ENCODE results near the gene HMGN4.
"Not testable (repeated sequence)": the region's sequence is repeated elsewhere in the genome, so short reads cannot be mapped to it uniquely, and the experiment has no call there.

The HMGN4 gene

GRCh38 chr6:26537846-26538571 is at the start of gene HMGN4:
HMGN4 (plus strand) TSS chr6:26538366; CDS start chr6:26545207, 6,841 bp downstream.
- peak; percentile 73 for DNase-seq

GRCh38 chr6:26489996-26490964 is 47.9 kb upstream of the HMGN4 start:
- no peak for DNase-seq

- DNase-seq = no peak
Measured at GRCh38 chr6:26491604-26492003, 46.6 kb upstream of the HMGN4 start.

- DNase-seq = no peak
Measured at GRCh38 chr6:26493258-26493657, 44.9 kb upstream of the HMGN4 start.

GRCh38 chr6:26494117-26494516 is 44.0 kb upstream of the HMGN4 start:
- DNase-seq = no peak

GRCh38 chr6:26495281-26495680 is 42.9 kb upstream of the HMGN4 start:
- no peak for DNase-seq

- DNase-seq = no peak
Measured at GRCh38 chr6:26497610-26498009, 40.6 kb upstream of the HMGN4 start.

GRCh38 chr6:26500102-26500501 is 38.1 kb upstream of the HMGN4 start, which contains the start of gene BTN1A1:
BTN1A1 (plus strand) TSS chr6:26500303; CDS start chr6:26501287, 984 bp downstream.
- no peak for DNase-seq

- peak; percentile 22 for DNase-seq
Measured at GRCh38 chr6:26501482-26501986, 36.6 kb upstream of the HMGN4 start.

GRCh38 chr6:26502165-26502564 is 36.0 kb upstream of the HMGN4 start:
- no peak for DNase-seq

- DNase-seq = no peak
Measured at GRCh38 chr6:26502626-26503025, 35.5 kb upstream of the HMGN4 start.

GRCh38 chr6:26507658-26508057 is 30.5 kb upstream of the HMGN4 start:
- no peak for DNase-seq

- not testable (repeated sequence) for DNase-seq
Measured at GRCh38 chr6:26511033-26511432, 27.1 kb upstream of the HMGN4 start.

- DNase-seq = no peak
Measured at GRCh38 chr6:26514984-26515383, 23.2 kb upstream of the HMGN4 start.

- DNase-seq = no peak
Measured at GRCh38 chr6:26516481-26517427, 21.4 kb upstream of the HMGN4 start.

GRCh38 chr6:26519359-26519758 is 18.8 kb upstream of the HMGN4 start:
- DNase-seq = no peak

GRCh38 chr6:26520237-26520849 is 17.8 kb upstream of the HMGN4 start:
- DNase-seq = no peak

GRCh38 chr6:26520850-26521599 is 17.1 kb upstream of the HMGN4 start:
- DNase-seq = peak; percentile 80

- DNase-seq = peak; percentile 52
Measured at GRCh38 chr6:26521600-26522391, 16.4 kb upstream of the HMGN4 start.
